GM21423 (cell line): ENCODE measurements around the gene MMD.
A peak's percentile ranks its signal among the peaks of the same experiment; 100 is the strongest.

ENCODE experiments used
- ATAC-seq: cut with Tn5 transposase; IDR thresholded peaks from one replicate; pipeline ENCODE4 v1.9.1; 2021; ENCODE audit warnings: mild to moderate bottlenecking, moderate library complexity; ENCODE audit not compliant: unreplicated experiment

MMD gene

GRCh38 chr17:55354941-55355340 lies 66.7 kb downstream of the MMD start:
- ATAC-seq, result no peak

- no peak for ATAC-seq
Observed at GRCh38 chr17:55354010-55354409, 67.6 kb downstream of the MMD start.

DNA sequence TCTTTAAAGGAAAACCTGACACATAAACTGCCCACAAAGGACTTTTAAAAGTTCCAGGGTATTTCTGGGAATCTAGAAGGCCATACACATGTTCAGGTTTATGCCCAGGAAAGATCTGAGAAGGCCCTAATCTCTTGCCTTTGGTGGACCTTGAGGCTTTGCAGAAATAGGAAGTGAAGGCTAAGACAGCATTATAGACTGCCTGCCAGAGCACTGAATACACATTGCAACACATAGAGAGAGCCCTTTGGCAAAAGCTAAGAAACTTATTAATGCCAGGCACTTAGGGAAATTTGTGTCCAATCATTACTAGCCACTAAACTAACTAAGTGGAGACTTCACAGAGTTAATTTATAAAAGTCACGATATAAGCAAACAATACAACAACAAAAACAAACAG lies 70.4 kb downstream of the MMD start:
- ATAC-seq, result no peak

- ATAC-seq, result no peak
Observed at GRCh38 chr17:55350825-55351205, 70.8 kb downstream of the MMD start.

- ATAC-seq, result peak; percentile 58
Observed at GRCh38 chr17:55348749-55349354, 72.8 kb downstream of the MMD start.

- no peak for ATAC-seq
Observed at GRCh38 chr17:55347341-55347740, 74.3 kb downstream of the MMD start.

- ATAC-seq, result no peak
Observed at GRCh38 chr17:55346658-55347057, 75.0 kb downstream of the MMD start.

- ATAC-seq, result no peak
Observed at GRCh38 chr17:55345132-55345531, 76.5 kb downstream of the MMD start.

DNA sequence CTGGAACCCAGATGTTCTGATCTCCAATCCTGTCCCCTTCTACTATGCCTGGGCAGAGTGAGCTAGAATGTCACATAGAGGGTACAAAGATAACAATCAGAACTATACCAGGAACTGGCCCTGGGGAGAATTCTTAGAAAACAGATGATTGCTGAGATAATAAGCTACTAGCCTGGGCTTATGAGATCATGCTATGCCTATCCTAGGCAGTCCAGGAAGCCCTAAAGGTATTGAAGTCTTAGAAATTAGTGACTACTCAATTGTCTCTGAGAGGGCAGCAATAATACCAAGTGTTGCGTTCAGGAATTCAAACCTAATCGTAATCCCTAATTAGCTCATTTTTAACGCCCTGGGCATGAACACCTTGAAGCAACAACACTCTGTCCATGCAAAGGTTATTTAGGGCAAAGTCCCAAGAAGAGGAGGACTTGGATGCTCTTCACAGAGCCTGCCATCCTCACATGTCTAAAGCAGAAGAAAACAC lies 77.1 kb downstream of the MMD start:
- ATAC-seq, result no peak

- ATAC-seq, result no peak
Observed at GRCh38 chr17:55343900-55344513, 77.6 kb downstream of the MMD start.

DNA sequence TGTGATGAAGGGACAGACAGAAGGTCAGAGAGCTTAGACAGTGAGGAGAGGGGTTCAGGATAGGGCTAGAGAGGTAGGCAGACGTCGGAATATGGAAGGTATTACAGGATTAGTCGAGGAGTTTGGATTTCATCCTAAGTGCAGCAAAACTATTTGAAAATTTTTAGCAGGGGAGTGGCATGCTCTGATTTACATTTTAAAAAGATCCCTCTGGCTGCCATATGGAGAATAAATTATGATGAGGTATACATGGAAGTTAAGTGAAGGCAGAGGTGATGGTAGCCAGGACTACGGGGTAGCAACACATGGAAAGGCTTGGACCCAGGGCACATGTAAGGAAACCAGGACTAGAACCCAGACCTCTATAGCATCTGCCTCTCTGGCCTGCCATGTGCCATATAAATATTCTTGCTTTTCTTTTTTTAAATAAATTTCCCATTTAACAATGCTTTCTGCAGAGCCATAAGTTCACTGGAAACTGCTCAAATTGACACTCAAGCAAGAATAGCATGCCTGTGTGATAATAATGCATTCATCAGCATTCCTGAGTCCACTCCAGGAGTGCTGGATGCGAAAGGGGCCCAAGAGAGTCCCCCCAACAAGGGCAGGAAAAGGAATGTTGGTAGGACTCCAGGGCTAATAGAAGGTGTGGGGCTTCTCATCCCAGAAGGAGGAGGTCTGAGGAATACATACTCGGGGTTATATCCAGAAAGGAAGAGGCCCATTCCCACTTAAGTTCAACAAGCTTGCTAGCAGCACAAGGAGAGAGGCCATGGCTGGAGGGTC lies 78.6 kb downstream of the MMD start:
- ATAC-seq, result no peak
